Peyer's patch (tissue), 4 donors: ENCODE results near the gene GSTM4. TPM values are rescaled to one million over a fixed set of nuclear protein-coding genes. Genes with fewer than 3 reads are reported as not detected.
"Not testable (repeated sequence)": the region's sequence is repeated elsewhere in the genome, so short reads cannot be mapped to it uniquely, and the experiment has no call there.

ENCODE experiments used
- DNase-seq, 3 donors: peaks; one replicate each; pipeline ENCODE4 v3.0.0-alpha.2; 2017 to 2019
- H3K27ac ChIP-seq, 4 donors: fragments of 200-600 bp; sonication (generic); one replicate each; pipeline ENCODE4 v1.5.1; 2016 to 2019
- H3K27me3 ChIP-seq, 2 donors: fragments of 200-600 bp; sonication (generic); one replicate each; pipeline ENCODE4 v1.5.1; 2019
- H3K36me3 ChIP-seq, 3 donors: fragments of 200-600 bp; sonication (generic); one replicate each; pipeline ENCODE4 v1.5.1; 2016 to 2019
- H3K4me1 ChIP-seq, 4 donors: fragments of 200-600 bp; sonication (generic); one replicate each; pipeline ENCODE4 v1.5.1; 2016 to 2019
- H3K4me3 ChIP-seq, 4 donors: fragments of 200-600 bp; sonication (generic); 1 replicate in 3 of 4; 2 replicates in 1 of 4; pipeline ENCODE4 v1.5.1; 2016 to 2019; ENCODE audit warnings: mild to moderate bottlenecking in 1 of 4
- H3K9me3 ChIP-seq, 4 donors: fragments of 200-600 bp; sonication (generic); one replicate each; pipeline ENCODE4 v1.5.1; 2016 to 2019; ENCODE audit warnings: mild to moderate bottlenecking in 1 of 4
- CTCF ChIP-seq, 6 experiments: fragments of 450-650 bp in 4 of 6; fragments of 200-600 bp in 2 of 6; sonication (generic) in 1 of 6; IDR thresholded peaks; one replicate each; pipeline ENCODE4 v1.5.1; 2017 to 2019; ENCODE audit warnings: antibody characterized with exemption in 6 of 6, mild to moderate bottlenecking in 3 of 6, moderate library complexity in 1 of 6
- POLR2A ChIP-seq, 2 donors: fragments of 450-650 bp; IDR thresholded peaks; one replicate each; pipeline ENCODE4 v1.5.1; 2017; ENCODE audit warnings: antibody characterized with exemption in 2 of 2, mild to moderate bottlenecking in 2 of 2, moderate library complexity in 2 of 2
- total RNA-seq, 4 donors: library from RNA; depleted of rRNA; stranded (reverse); fragments of >200 nt; gene quantifications; one replicate each; pipeline ENCODE4 v1.1.0, GENCODE V29; 2016

The GSTM4 gene
- total RNA-seq, 4 donors from 2014 or later = 76.7 to 276 (median 228) TPM

DNA sequence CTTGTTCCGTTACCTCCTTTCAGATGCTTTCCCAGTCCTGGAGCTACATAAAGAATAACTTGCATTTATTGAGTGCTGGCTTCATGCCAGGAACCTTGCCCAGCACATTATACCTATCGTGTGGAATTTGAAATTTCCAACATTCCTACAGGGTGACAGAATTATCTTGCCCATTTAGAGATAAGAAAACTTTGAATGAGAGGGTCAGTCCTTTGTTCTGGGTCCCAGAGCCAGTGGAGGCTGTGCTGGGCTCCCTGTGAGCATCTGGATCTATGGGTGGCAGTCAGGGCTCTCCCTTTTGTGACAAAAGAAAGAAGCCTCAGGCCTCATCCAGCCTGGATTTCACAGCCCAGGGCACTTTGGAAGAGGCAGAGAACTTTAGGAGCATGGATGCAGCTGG is 3.2 kb downstream of the GSTM4 start:
- TF ChIP-seq POLR2A (IDR thresholded peaks at IDR 0.05) (no peak), CTCF (IDR thresholded peaks at IDR 0.05) (no peak)
- Histone ChIP-seq H3K9me3 (no peaks in the 10 kb centered on the region), H3K4me3 (no peak overlapping the region), H3K36me3 (peaks cover 0 to 36% (median 0%) of the 10 kb centered on the region in 3 donors), H3K27me3 (no peaks in the 10 kb centered on the region), H3K27ac (no peak overlapping the region), H3K4me1 (peaks cover 0 to 25% (median 3%) of the 10 kb centered on the region in 4 donors)
- DNase-seq = no peak

GRCh38 chr1:109659997-109660690 is 4.2 kb downstream of the GSTM4 start:
- Histone ChIP-seq H3K36me3 (peaks cover 0 to 36% (median 0%) of the 10 kb centered on the region in 3 donors), H3K27ac (peak overlapping the region in 1 of 4 donors; percentile 13), H3K4me1 (peaks cover 0 to 19% (median 1%) of the 10 kb centered on the region in 4 donors), H3K4me3 (no peak overlapping the region), H3K9me3 (no peaks in the 10 kb centered on the region), H3K27me3 (no peaks in the 10 kb centered on the region)
- TF ChIP-seq POLR2A (IDR thresholded peaks at IDR 0.05) = no peak
- no peak for TF ChIP-seq CTCF (IDR thresholded peaks at IDR 0.05)
- no peak for DNase-seq

- H3K9me3 ChIP-seq, H3K4me3 ChIP-seq, H3K27me3 ChIP-seq, DNase-seq: not testable (repeated sequence)
- H3K36me3 ChIP-seq = peaks cover 0 to 36% (median 0%) of the 10 kb centered on the region in 3 donors
- peak overlapping the region in 1 of 4 donors; percentile 13 for H3K27ac ChIP-seq
- peaks cover 0 to 19% (median 0%) of the 10 kb centered on the region in 4 donors for H3K4me1 ChIP-seq
Observed at GRCh38 chr1:109660691-109661026, 4.8 kb downstream of the GSTM4 start.

DNA sequence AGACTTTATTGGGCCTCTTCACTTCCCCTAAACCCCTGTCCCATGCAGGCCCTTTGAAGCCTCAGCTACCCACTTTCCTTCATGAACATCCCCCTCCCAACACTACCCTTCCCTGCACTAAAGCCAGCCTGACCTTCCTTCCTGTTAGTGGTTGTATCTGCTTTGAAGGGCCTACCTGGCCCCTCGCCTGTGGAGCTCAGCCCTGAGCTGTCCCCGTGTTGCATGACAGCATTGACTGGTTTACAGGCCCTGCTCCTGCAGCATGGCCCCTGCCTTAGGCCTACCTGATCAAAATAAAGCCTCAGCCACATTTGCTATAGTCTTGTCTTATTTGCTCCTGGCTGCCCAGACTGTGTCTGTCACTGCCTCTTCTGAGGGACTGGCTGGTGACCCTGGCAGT is 5.5 kb downstream of the GSTM4 start:
- no peaks in the 10 kb centered on the region for H3K27me3 ChIP-seq
- H3K4me3 ChIP-seq = no peak overlapping the region
- H3K4me1 ChIP-seq = peaks cover 0 to 18% (median 0%) of the 10 kb centered on the region in 4 donors
- H3K27ac ChIP-seq = no peak overlapping the region
- no peak for DNase-seq
- no peaks in the 10 kb centered on the region for H3K9me3 ChIP-seq
- TF ChIP-seq POLR2A (IDR thresholded peaks at IDR 0.05) = no peak
- TF ChIP-seq CTCF (IDR thresholded peaks at IDR 0.05) = no peak
- H3K36me3 ChIP-seq = peaks cover 0 to 36% (median 0%) of the 10 kb centered on the region in 3 donors

DNA sequence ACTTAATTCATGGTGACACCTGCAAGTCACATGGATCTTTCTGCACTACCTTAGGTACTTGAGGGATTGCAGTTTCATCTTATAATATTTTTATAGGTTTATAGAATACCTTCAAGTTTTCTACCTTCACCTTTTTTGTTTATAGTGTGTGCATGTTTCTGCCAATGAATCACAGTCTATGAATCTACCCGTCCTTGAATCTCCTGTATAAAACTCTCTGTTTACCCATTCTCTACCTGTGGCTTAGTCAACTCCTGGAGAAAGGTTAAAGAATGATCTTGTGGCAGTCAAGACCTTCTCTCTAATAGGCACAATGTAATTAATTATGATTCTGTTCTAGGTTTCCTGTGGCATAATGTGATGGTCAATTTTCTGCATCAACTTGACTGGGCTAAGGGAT is 8.8 kb downstream of the GSTM4 start:
- no peak overlapping the region for H3K4me3 ChIP-seq
- peaks cover 0 to 24% (median 0%) of the 10 kb centered on the region in 3 donors for H3K36me3 ChIP-seq
- no peak for DNase-seq
- H3K9me3 ChIP-seq = no peaks in the 10 kb centered on the region
- H3K27me3 ChIP-seq = no peaks in the 10 kb centered on the region
- no peak overlapping the region for H3K27ac ChIP-seq
- no peak for TF ChIP-seq CTCF (IDR thresholded peaks at IDR 0.05)
- no peak for TF ChIP-seq POLR2A (IDR thresholded peaks at IDR 0.05)
- H3K4me1 ChIP-seq = peaks cover 0 to 14% (median 2%) of the 10 kb centered on the region in 4 donors

GRCh38 chr1:109667452-109668122 is 11.7 kb downstream of the GSTM4 start, which contains the start of gene GSTM2:
Gene GSTM2 (plus strand): TSS chr1:109668057. CDS start chr1:109668116, 59 bp downstream.
- H3K9me3 ChIP-seq = no peaks in the 10 kb centered on the region

More at GRCh38 chr1:109667452-109668122, 11.7 kb downstream of the GSTM4 start, which contains the start of gene GSTM2:
- Histone ChIP-seq H3K4me3 (peak within 1 kb of the TSS; percentile 36 to 59 (median 54)), H3K27ac (peak within 1 kb of the TSS; percentile 7 to 62 (median 57)), H3K36me3 (no peaks in the 10 kb centered on the region), H3K4me1 (peaks cover 0 to 14% (median 2%) of the 10 kb centered on the region in 4 donors), H3K27me3 (no peaks in the 10 kb centered on the region)
- no peak for TF ChIP-seq CTCF (IDR thresholded peaks at IDR 0.05)
- no peak for TF ChIP-seq POLR2A (IDR thresholded peaks at IDR 0.05)
- peak; percentile 82 to 95 (median 89) for DNase-seq
